Superior temporal gyrus (tissue), 1 donor: ENCODE results near the gene TIAM1.

Source experiments
- DNase-seq: peaks from one replicate; pipeline ENCODE4 v3.0.0-alpha.2; 2016; ENCODE audit errors: extremely low spot score

The TIAM1 gene

DNA sequence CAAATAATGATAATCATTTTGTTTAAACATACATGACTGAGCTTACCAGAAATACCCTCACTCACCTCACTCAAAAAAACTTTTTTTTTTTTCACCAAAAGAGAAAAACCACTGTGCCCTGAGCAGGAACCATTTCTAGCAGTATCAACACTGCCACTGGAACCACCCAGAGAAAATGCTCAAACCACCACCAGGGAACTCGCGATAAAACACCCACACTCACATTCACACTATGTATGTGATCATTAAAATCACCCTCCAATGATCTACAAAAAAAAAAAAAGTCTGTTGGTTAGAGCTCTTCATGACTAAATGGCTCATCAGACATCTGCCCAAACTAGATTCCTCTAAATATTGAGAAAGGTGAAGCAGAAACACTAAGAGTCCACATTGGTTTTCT is 11.5 kb downstream of the TIAM1 start:
- DNase-seq, result no peak

DNA sequence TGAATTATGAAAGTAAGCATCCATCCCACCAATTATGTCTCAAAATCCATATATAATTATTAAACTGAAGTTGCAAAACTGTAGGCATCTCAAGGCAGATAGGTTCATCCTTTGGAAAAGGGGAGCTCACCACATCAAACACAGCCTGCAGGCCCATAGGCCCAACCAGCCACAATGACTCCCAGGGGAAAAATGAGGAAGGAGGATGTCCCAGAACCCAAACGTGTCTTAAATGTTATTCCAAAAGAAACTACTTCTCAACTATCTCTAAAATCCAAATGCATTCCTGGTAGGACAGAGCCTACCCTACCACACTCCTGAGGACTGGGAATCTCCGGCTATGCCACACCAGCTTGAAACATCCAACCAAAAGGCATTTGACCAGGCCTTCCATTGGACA is 12.8 kb downstream of the TIAM1 start:
- DNase-seq, result no peak

DNA sequence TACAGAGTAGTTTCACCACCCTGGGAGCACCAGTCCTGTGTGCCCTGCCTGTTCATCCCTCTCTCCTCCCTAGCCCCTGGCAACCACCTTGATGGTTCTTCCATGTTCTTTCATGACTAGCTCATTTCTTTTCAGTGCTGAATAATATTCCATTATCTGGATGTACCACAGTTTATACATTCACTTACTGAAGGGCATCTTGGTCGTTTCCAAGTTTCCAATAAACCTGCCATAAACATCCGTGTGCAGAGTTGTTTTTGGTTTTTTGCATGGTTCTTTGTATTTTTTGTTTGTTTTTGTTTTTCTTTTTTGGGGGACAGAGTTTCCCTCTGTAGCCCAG is 13.9 kb downstream of the TIAM1 start:
- DNase-seq, result no peak

GRCh38 chr21:31329456-31330143 is 14.5 kb downstream of the TIAM1 start:
- DNase-seq, result no peak

- DNase-seq, result no peak
Measured at GRCh38 chr21:31326522-31327242, 17.4 kb downstream of the TIAM1 start.

GRCh38 chr21:31318971-31319370 is 25.1 kb downstream of the TIAM1 start:
- no peak for DNase-seq

DNA sequence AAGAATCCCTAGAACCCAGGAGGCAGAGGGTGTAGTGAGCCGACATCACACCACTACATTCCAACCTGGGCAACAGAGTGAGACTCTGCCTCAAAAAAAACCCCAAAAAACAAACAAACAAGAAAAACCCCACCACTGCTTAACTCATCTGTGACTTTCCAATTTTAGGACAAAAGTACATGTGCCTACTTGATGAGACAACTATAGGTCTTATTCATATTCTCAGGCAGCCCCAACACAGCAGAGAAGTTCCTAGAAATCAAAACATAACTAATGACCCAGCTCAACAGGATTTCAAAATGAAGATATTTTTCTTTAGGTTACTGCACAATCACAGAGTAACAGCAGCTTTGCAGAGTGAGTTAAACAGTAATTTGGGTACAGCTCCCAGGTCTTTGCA is 26.4 kb downstream of the TIAM1 start:
- DNase-seq, result no peak

GRCh38 chr21:31316488-31317169 is 27.4 kb downstream of the TIAM1 start:
- no peak for DNase-seq

GRCh38 chr21:31316072-31316471 is 28.0 kb downstream of the TIAM1 start:
- DNase-seq, result no peak

DNA sequence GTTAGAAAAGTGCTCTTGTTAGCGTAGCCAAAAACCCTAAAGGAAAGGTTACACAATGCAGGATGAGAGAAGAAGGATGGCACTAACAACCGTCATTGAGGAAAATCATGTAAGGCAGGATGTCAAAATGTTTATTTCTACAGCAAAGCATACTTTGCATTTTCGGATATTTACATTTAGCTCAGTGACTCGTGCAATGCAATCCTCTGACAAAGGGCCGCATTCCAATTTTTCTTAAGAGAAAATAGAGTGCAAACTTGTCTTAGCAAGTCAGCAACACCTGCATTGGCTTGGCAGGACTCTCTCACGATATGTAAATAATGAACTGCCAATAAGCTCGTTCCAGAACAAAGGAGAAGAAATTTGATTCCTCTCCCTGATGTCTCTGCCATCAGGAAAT is 33.3 kb downstream of the TIAM1 start:
- DNase-seq, result no peak

DNA sequence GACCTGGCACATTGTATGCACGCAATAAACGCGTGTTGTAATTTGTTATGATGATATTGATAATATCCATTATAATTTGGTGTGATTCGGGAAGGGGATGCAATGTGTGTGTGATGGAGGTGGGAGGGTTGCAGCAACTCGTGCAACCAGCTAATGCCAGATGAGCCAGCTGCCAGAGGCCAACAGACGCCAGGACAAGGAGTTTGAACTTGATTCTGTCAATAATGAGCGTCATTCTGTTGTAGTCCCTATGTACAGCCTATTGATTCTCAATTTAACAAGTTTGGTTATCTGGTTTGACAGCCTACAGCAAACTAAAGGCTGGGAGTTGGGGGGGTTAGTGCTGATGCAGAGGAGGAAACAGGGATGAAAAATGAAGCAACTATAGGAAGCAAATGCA is 35.5 kb downstream of the TIAM1 start:
- DNase-seq, result no peak

GRCh38 chr21:31305888-31306287 is 38.2 kb downstream of the TIAM1 start:
- no peak for DNase-seq

- no peak for DNase-seq
Measured at GRCh38 chr21:31299291-31300147, 44.5 kb downstream of the TIAM1 start.

GRCh38 chr21:31298618-31299269 is 45.3 kb downstream of the TIAM1 start:
- no peak for DNase-seq

DNA sequence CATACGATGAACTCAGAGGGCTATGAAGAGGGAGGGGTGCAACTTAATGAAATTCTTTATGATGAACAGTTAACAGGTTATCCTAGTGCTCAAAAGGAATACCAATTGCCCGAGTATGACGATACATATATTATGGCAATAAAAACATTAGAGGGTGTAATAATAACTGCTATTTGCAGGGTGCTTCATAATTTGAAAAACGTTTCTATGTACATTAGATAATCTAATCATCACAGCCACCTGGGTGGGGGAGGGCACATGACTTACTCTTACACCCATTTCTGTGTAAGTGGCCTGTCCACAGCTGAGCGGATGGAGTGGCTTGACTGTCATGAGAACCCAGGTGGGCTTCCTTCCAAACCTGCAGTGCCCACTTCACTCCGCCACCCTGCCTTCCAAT is 46.3 kb downstream of the TIAM1 start:
- DNase-seq, result no peak

- DNase-seq, result no peak
Measured at GRCh38 chr21:31295676-31296075, 48.4 kb downstream of the TIAM1 start.

GRCh38 chr21:31294691-31295090 is 49.4 kb downstream of the TIAM1 start:
- no peak for DNase-seq

GRCh38 chr21:31293986-31294385 is 50.1 kb downstream of the TIAM1 start:
- no peak for DNase-seq

DNA sequence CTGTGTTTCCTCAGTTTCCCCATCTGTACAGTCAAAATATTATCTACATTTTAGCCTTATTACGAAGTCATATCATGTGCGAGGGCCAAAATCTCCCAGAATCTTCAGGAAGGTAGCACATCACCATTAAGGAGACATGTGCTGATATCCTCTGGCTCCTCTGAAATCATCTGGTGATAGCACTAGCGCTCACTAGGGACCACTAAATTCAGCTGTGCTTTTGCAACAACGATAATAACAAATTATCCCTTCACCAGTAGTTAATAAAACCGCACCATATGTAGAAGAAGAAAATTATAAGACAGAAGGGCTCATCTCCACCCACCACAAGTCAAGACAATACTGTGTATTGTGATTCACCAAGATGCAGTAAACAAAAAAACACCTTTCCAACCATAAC is 53.3 kb downstream of the TIAM1 start:
- DNase-seq, result no peak

- DNase-seq, result no peak
Measured at GRCh38 chr21:31289702-31290101, 54.4 kb downstream of the TIAM1 start.

GRCh38 chr21:31288191-31288590 is 55.9 kb downstream of the TIAM1 start:
- DNase-seq, result no peak

GRCh38 chr21:31287201-31287600 is 56.9 kb downstream of the TIAM1 start:
- DNase-seq, result no peak
